HEK293 (cell line): ENCODE data around the gene CCDC24.
A peak's percentile ranks its signal among the peaks of the same experiment; 100 is the strongest.

Experiments
- CTCF ChIA-PET: fragments of 350-600 bp; formaldehyde crosslinking; extraction: SDS; loops from one replicate; lab custom pipeline; 2021; ENCODE audit warnings: antibody characterized with exemption; lab: Yijun Ruan, JAX
- POLR2A ChIA-PET: fragments of 300-600 bp; formaldehyde crosslinking; extraction: SDS; loops from one replicate; lab custom pipeline; 2020; ENCODE audit warnings: antibody characterized with exemption, inconsistent platforms; lab: Yijun Ruan, JAX
- H3K27ac ChIP-seq: fragments of 200-500 bp; sonication (Bioruptor generic); 2 replicates; pipeline ENCODE4 v1.5.1; 2014; ENCODE audit warnings: low read depth, low read length, control low read depth, inconsistent platforms; ENCODE audit errors: extremely low read depth
- H3K36me3 ChIP-seq, 2 experiments: fragments of 200-500 bp in 1 of 2; sonication (Bioruptor generic) in 1 of 2; 1 replicate in 1 of 2; 2 replicates in 1 of 2; pipeline ENCODE4 v1.5.1; 2014 to 2017; ENCODE audit warnings: inconsistent platforms in 2 of 2, low read length in 2 of 2; ENCODE audit not compliant: control insufficient read depth in 2 of 2, insufficient read depth in 1 of 2
- H3K4me1 ChIP-seq: fragments of 200-500 bp; sonication (Bioruptor generic); 2 replicates; pipeline ENCODE4 v1.5.1; 2014; ENCODE audit warnings: mild to moderate bottlenecking, low read length, inconsistent platforms; ENCODE audit not compliant: control insufficient read depth, insufficient read depth
- H3K4me3 ChIP-seq: 2 replicates; pipeline ENCODE4 v1.5.1; 2011; ENCODE audit warnings: low read depth, mild to moderate bottlenecking, control low read depth, low read length, moderate library complexity
- H3K9me3 ChIP-seq: fragments of 200-500 bp; sonication (Bioruptor generic); 2 replicates; pipeline ENCODE4 v1.5.1; 2014; ENCODE audit warnings: low read depth, low read length, inconsistent platforms; ENCODE audit not compliant: control insufficient read depth, insufficient read depth
- GFI1B ChIP-seq: fragments of 450-650 bp; formaldehyde crosslinking; IDR thresholded peaks from 2 replicates; pipeline ENCODE4 v1.5.1; 2016; ENCODE audit warnings: missing biosample characterization, missing genetic modification characterization
- KLF1 ChIP-seq: fragments of 450-650 bp; formaldehyde crosslinking; IDR thresholded peaks from 2 replicates; pipeline ENCODE4 v1.5.1; 2016; ENCODE audit warnings: missing biosample characterization, missing genetic modification characterization
- OSR2 ChIP-seq: fragments of 450-650 bp; formaldehyde crosslinking; IDR thresholded peaks from 2 replicates; pipeline ENCODE4 v1.5.1; 2016; ENCODE audit warnings: missing biosample characterization, missing genetic modification characterization
- SETDB1 ChIP-seq: IDR thresholded peaks from one replicate; pipeline ENCODE4 v1.6.1; 2017; ENCODE audit warnings: mild to moderate bottlenecking, low read length, moderate library complexity, mixed read lengths; ENCODE audit not compliant: insufficient read length
- ZBTB17 ChIP-seq: fragments of 450-650 bp; formaldehyde crosslinking; IDR thresholded peaks from 2 replicates; pipeline ENCODE4 v1.5.1; 2016; ENCODE audit warnings: missing biosample characterization, missing genetic modification characterization
- ZEB2 ChIP-seq: fragments of 450-650 bp; formaldehyde crosslinking; IDR thresholded peaks from 2 replicates; pipeline ENCODE4 v1.5.1; 2016; ENCODE audit warnings: missing biosample characterization, missing genetic modification characterization
- ZNF138 ChIP-seq: fragments of 450-650 bp; formaldehyde crosslinking; IDR thresholded peaks from 2 replicates; pipeline ENCODE4 v1.5.1; 2016; ENCODE audit warnings: missing biosample characterization, missing genetic modification characterization, borderline replicate concordance
- ZNF302 ChIP-seq: fragments of 450-650 bp; formaldehyde crosslinking; IDR thresholded peaks from 2 replicates; pipeline ENCODE4 v1.5.1; 2016; ENCODE audit warnings: missing biosample characterization, missing genetic modification characterization, low read depth
- ZNF366 ChIP-seq: fragments of 450-650 bp; formaldehyde crosslinking; conservative IDR thresholded peaks from 2 replicates; pipeline ENCODE4 v1.5.1; 2016; ENCODE audit warnings: missing biosample characterization, missing genetic modification characterization
- ZNF433 ChIP-seq: fragments of 450-650 bp; formaldehyde crosslinking; IDR thresholded peaks from 2 replicates; pipeline ENCODE4 v1.5.1; 2016; ENCODE audit warnings: missing biosample characterization, missing genetic modification characterization, low read depth
- ZNF585B ChIP-seq: fragments of 450-650 bp; formaldehyde crosslinking; IDR thresholded peaks from 2 replicates; pipeline ENCODE4 v1.5.1; 2016; ENCODE audit warnings: missing biosample characterization, missing genetic modification characterization
- ZNF610 ChIP-seq: fragments of 450-650 bp; formaldehyde crosslinking; IDR thresholded peaks from 2 replicates; pipeline ENCODE4 v1.5.1; 2016; ENCODE audit warnings: missing biosample characterization, missing genetic modification characterization, borderline replicate concordance
- ZNF629 ChIP-seq: fragments of 450-650 bp; formaldehyde crosslinking; IDR thresholded peaks from 2 replicates; pipeline ENCODE4 v1.5.1; 2017; ENCODE audit warnings: missing biosample characterization, missing genetic modification characterization
- ZNF658 ChIP-seq: fragments of 450-650 bp; formaldehyde crosslinking; IDR thresholded peaks from 2 replicates; pipeline ENCODE4; 2016; ENCODE audit warnings: missing biosample characterization, missing genetic modification characterization
- ZNF701 ChIP-seq: fragments of 450-650 bp; formaldehyde crosslinking; IDR thresholded peaks from 2 replicates; pipeline ENCODE4 v1.5.1; 2016; ENCODE audit warnings: missing biosample characterization, missing genetic modification characterization
- TF ChIP-seq, protein P1 (sequence below): fragments of 450-650 bp; formaldehyde crosslinking; IDR thresholded peaks from 2 replicates; pipeline ENCODE4 v1.5.1; 2016; ENCODE audit warnings: missing biosample characterization, missing genetic modification characterization
- TF ChIP-seq, protein P2 (sequence below): fragments of 450-650 bp; formaldehyde crosslinking; IDR thresholded peaks from 2 replicates; pipeline ENCODE4 v1.5.1; 2016; ENCODE audit warnings: missing biosample characterization, missing genetic modification characterization
- TF ChIP-seq, protein P3 (sequence below): fragments of 450-650 bp; formaldehyde crosslinking; IDR thresholded peaks from 2 replicates; pipeline ENCODE4 v1.5.1; 2016; ENCODE audit warnings: missing biosample characterization, missing genetic modification characterization
- TF ChIP-seq, protein P4 (sequence below): fragments of 450-650 bp; formaldehyde crosslinking; IDR thresholded peaks from 2 replicates; pipeline ENCODE4 v1.5.1; 2016; ENCODE audit warnings: missing biosample characterization, missing genetic modification characterization
- TF ChIP-seq, protein P5 (sequence below): fragments of 450-650 bp; formaldehyde crosslinking; optimal IDR thresholded peaks from 2 replicates; pipeline ENCODE3; 2016; ENCODE audit warnings: missing biosample characterization, mild to moderate bottlenecking, missing genetic modification characterization
- TF ChIP-seq, protein P6 (sequence below): fragments of 450-650 bp; formaldehyde crosslinking; IDR thresholded peaks from 2 replicates; pipeline ENCODE4 v1.5.1; 2016; ENCODE audit warnings: missing biosample characterization, missing genetic modification characterization

Gene CCDC24

DNA sequence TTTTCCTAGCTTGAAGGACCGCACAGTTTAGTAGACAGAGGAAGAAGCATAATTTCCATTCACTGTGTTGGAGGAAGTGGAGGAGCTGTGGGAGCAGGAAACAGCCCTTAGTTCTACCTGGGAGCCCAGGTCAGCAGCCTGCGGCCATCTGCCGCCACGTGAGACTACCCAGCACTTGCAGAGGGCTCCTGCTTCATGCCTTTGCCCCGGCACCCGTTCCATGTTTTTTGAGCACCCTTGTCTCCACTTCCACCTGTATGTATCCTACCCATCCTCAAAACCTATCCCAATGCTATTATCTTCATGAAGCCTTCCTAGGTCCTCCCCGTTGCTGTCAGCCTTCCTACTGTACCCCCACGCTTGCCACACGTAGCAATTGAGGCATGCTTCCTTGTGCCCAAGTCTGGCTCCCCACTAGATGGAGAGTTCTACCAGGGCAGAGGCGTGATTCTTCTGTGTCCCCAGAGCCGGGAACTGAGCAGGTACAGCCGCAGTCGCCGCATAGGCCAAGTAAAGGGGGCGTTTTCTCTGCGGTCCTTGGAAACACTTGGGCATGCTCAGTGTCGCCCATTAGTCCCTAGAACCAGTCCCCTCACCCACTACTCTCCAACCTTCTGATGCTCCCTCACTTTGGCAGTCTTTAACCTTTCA, 38.0 kb downstream of the CCDC24 start:
- Histone ChIP-seq H3K27ac (peak overlapping the region; percentile 85; the same call in 1 of the 2 replicates), H3K4me3 (peak overlapping the region; percentile 67), H3K4me1 (peaks cover 5% of the 10 kb centered on the region; the same call in 1 of the 2 replicates), H3K36me3 (no peaks in the 10 kb centered on the region), H3K9me3 (no peaks in the 10 kb centered on the region)
- ChIA-PET CTCF (no interaction called here), POLR2A (no interaction called here)
- TF ChIP-seq ZNF585B (tag by site-specific recombination): no peak
- no peak for TF ChIP-seq GFI1B
- TF ChIP-seq, protein P1, sequence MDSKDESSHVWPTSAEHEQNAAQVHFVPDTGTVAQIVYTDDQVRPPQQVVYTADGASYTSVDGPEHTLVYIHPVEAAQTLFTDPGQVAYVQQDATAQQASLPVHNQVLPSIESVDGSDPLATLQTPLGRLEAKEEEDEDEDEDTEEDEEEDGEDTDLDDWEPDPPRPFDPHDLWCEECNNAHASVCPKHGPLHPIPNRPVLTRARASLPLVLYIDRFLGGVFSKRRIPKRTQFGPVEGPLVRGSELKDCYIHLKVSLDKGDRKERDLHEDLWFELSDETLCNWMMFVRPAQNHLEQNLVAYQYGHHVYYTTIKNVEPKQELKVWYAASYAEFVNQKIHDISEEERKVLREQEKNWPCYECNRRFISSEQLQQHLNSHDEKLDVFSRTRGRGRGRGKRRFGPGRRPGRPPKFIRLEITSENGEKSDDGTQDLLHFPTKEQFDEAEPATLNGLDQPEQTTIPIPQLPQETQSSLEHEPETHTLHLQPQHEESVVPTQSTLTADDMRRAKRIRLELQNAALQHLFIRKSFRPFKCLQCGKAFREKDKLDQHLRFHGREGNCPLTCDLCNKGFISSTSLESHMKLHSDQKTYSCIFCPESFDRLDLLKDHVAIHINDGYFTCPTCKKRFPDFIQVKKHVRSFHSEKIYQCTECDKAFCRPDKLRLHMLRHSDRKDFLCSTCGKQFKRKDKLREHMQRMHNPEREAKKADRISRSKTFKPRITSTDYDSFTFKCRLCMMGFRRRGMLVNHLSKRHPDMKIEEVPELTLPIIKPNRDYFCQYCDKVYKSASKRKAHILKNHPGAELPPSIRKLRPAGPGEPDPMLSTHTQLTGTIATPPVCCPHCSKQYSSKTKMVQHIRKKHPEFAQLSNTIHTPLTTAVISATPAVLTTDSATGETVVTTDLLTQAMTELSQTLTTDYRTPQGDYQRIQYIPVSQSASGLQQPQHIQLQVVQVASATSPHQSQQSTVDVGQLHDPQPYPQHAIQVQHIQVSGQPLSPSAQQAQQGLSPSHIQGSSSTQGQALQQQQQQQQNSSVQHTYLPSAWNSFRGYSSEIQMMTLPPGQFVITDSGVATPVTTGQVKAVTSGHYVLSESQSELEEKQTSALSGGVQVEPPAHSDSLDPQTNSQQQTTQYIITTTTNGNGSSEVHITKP (tag by site-specific recombination): peak; percentile 80; the same call in 1 of the 2 replicates
- TF ChIP-seq, protein P2, sequence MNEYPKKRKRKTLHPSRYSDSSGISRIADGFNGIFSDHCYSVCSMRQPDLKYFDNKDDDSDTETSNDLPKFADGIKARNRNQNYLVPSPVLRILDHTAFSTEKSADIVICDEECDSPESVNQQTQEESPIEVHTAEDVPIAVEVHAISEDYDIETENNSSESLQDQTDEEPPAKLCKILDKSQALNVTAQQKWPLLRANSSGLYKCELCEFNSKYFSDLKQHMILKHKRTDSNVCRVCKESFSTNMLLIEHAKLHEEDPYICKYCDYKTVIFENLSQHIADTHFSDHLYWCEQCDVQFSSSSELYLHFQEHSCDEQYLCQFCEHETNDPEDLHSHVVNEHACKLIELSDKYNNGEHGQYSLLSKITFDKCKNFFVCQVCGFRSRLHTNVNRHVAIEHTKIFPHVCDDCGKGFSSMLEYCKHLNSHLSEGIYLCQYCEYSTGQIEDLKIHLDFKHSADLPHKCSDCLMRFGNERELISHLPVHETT (tag by site-specific recombination): no peak
- peak; percentile 40 for TF ChIP-seq ZBTB17 (tag by site-specific recombination)
- TF ChIP-seq ZNF433: no peak
- TF ChIP-seq, protein P3, sequence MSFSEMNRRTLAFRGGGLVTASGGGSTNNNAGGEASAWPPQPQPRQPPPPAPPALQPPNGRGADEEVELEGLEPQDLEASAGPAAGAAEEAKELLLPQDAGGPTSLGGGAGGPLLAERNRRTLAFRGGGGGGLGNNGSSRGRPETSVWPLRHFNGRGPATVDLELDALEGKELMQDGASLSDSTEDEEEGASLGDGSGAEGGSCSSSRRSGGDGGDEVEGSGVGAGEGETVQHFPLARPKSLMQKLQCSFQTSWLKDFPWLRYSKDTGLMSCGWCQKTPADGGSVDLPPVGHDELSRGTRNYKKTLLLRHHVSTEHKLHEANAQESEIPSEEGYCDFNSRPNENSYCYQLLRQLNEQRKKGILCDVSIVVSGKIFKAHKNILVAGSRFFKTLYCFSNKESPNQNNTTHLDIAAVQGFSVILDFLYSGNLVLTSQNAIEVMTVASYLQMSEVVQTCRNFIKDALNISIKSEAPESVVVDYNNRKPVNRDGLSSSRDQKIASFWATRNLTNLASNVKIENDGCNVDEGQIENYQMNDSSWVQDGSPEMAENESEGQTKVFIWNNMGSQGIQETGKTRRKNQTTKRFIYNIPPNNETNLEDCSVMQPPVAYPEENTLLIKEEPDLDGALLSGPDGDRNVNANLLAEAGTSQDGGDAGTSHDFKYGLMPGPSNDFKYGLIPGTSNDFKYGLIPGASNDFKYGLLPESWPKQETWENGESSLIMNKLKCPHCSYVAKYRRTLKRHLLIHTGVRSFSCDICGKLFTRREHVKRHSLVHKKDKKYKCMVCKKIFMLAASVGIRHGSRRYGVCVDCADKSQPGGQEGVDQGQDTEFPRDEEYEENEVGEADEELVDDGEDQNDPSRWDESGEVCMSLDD (tag by site-specific recombination): no peak
- TF ChIP-seq, protein P4, sequence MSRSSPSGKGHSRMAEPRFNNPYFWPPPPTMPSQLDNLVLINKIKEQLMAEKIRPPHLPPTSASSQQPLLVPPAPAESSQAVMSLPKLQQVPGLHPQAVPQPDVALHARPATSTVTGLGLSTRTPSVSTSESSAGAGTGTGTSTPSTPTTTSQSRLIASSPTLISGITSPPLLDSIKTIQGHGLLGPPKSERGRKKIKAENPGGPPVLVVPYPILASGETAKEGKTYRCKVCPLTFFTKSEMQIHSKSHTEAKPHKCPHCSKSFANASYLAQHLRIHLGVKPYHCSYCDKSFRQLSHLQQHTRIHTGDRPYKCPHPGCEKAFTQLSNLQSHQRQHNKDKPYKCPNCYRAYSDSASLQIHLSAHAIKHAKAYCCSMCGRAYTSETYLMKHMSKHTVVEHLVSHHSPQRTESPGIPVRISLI (tag by site-specific recombination): no peak
- TF ChIP-seq OSR2: no peak
- TF ChIP-seq ZNF658 (tag by site-specific recombination): no peak
- no peak for TF ChIP-seq KLF1 (tag by site-specific recombination)
- TF ChIP-seq, protein P5, sequence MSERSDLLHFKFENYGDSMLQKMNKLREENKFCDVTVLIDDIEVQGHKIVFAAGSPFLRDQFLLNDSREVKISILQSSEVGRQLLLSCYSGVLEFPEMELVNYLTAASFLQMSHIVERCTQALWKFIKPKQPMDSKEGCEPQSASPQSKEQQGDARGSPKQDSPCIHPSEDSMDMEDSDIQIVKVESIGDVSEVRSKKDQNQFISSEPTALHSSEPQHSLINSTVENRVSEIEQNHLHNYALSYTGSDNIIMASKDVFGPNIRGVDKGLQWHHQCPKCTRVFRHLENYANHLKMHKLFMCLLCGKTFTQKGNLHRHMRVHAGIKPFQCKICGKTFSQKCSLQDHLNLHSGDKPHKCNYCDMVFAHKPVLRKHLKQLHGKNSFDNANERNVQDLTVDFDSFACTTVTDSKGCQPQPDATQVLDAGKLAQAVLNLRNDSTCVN (tag by site-specific recombination): no peak
- 0 out of 2 replicates have a peak, but pooled peaks have one; percentile 29 for TF ChIP-seq ZNF366
- 0 out of 2 replicates have a peak, but pooled peaks have one; percentile 44 for TF ChIP-seq ZNF629
- TF ChIP-seq ZNF302: no peak
- no peak for TF ChIP-seq ZNF701 (tag by site-specific recombination)
- no peak for TF ChIP-seq ZNF138 (tag by site-specific recombination)
- no peak for TF ChIP-seq SETDB1
- TF ChIP-seq, protein P6, sequence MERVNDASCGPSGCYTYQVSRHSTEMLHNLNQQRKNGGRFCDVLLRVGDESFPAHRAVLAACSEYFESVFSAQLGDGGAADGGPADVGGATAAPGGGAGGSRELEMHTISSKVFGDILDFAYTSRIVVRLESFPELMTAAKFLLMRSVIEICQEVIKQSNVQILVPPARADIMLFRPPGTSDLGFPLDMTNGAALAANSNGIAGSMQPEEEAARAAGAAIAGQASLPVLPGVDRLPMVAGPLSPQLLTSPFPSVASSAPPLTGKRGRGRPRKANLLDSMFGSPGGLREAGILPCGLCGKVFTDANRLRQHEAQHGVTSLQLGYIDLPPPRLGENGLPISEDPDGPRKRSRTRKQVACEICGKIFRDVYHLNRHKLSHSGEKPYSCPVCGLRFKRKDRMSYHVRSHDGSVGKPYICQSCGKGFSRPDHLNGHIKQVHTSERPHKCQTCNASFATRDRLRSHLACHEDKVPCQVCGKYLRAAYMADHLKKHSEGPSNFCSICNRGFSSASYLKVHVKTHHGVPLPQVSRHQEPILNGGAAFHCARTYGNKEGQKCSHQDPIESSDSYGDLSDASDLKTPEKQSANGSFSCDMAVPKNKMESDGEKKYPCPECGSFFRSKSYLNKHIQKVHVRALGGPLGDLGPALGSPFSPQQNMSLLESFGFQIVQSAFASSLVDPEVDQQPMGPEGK (tag by site-specific recombination): 0 out of 2 replicates have a peak, but pooled peaks have one; percentile 2
- TF ChIP-seq ZEB2 (tag by site-specific recombination): 0 out of 2 replicates have a peak, but pooled peaks have one; percentile 71
- TF ChIP-seq ZNF610 (tag by site-specific recombination): no peak
